Activated CD4-positive, alpha-beta T cell treated with anti-CD3 and anti-CD28 coated beads, Interleukin-2, amount 10 ng/mL, durations not matched to agents 7 days and 5 days (primary cell): ENCODE data around the gene CYP2F1. TPM values are rescaled to one million over a fixed set of nuclear protein-coding genes. Genes with fewer than 3 reads are reported as not detected.
A peak's percentile ranks its signal among the peaks of the same experiment; 100 is the strongest.

Experiments
- CTCF ChIA-PET: fragments of 350-600 bp; sonication (Branson Sonifier 250); formaldehyde crosslinking; loops from one replicate; lab custom pipeline; 2021; ENCODE audit warnings: antibody characterized with exemption; lab: Charles Lee
- POLR2A ChIA-PET: fragments of 350-600 bp; sonication (Branson Sonifier 250); formaldehyde crosslinking; loops from one replicate; lab custom pipeline; 2021; ENCODE audit warnings: antibody characterized with exemption; lab: Charles Lee
- DNase-seq: peaks from one replicate; pipeline ENCODE4 v3.0.0-alpha.2; 2020
- H3K27ac Mint-ChIP-seq: one replicate; pipeline ENCODE4 v1.8.0; 2021; ENCODE audit warnings: mild to moderate bottlenecking, moderate library complexity, mixed read lengths
- H3K27me3 Mint-ChIP-seq: one replicate; pipeline ENCODE4 v1.8.0; 2021; ENCODE audit warnings: mixed read lengths
- H3K36me3 Mint-ChIP-seq: one replicate; pipeline ENCODE4 v1.8.0; 2021; ENCODE audit warnings: low read depth, mixed read lengths
- H3K4me1 Mint-ChIP-seq: one replicate; pipeline ENCODE4 v1.8.0; 2021; ENCODE audit warnings: mixed read lengths
- H3K4me3 Mint-ChIP-seq: one replicate; pipeline ENCODE4 v1.8.0; 2021; ENCODE audit warnings: mild to moderate bottlenecking, moderate library complexity, mixed read lengths
- H3K9me3 Mint-ChIP-seq: one replicate; pipeline ENCODE4 v1.8.0; 2021; ENCODE audit warnings: mixed read lengths
- total RNA-seq, 2 experiments: library from RNA; stranded (reverse); gene quantifications; one replicate each; pipeline ENCODE4 v1.2.3, GENCODE V29; 2021

Gene CYP2F1
- total RNA-seq, 2 experiments from 2014 or later = not detected

DNA sequence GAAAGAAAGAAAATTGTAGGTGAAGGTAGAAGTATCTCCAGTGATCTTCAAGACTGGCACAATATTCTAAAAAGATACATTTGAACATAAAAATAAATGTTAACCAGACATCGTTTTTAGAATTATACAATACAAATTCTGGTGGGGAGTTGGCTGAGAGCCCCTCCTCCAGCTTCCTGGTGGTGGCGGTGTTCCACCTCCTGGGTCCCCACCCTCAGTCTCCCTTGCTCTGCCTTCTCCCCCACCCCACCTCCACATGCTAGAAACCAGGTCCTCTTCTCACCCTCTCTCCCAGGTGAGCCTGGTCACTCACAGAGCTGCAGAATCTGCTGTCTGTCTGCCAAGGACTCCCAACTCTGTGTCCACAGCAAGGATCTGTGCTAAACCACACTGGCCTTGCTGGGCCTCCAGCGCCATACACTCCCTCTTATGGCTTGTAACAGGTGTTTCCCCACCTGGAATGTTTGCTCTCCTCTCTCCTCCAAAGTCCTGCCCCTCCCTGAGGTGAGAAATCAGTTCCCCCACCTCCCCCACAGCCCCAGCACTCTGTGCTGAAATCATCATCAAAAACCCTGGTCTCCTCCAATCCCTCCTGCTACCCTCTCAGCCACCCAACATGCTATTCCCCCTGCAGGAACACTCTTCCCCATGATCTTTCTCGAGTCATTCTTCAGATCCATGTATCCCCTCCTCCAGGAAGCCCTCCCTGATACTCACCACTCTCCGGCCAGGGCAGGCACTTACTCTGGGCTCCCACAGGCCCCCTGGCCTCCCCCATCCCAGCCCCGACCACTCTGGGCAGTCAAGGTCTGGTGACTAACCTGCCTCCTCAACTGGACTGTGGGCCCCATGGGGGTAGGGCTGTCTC is 58.3 kb downstream of the CYP2F1 start:
- Mint-ChIP-seq H3K9me3 (no peaks in the 10 kb centered on the region), H3K27me3 (no peaks in the 10 kb centered on the region), H3K27ac (no peak overlapping the region), H3K4me1 (peaks cover 26% of the 10 kb centered on the region), H3K36me3 (peaks cover 2% of the 10 kb centered on the region), H3K4me3 (no peak overlapping the region)
- ChIA-PET CTCF (interaction anchor here (1.2 kb wide), 1 partner anchor 90 kb away, joined by 3 read pairs; no protein-coding TSS in a partner anchor), POLR2A (interaction anchor here (0.6 kb wide), 1 partner anchor 1056 kb away, joined by 6 read pairs; no protein-coding TSS in a partner anchor)
- DNase-seq = no peak

DNA sequence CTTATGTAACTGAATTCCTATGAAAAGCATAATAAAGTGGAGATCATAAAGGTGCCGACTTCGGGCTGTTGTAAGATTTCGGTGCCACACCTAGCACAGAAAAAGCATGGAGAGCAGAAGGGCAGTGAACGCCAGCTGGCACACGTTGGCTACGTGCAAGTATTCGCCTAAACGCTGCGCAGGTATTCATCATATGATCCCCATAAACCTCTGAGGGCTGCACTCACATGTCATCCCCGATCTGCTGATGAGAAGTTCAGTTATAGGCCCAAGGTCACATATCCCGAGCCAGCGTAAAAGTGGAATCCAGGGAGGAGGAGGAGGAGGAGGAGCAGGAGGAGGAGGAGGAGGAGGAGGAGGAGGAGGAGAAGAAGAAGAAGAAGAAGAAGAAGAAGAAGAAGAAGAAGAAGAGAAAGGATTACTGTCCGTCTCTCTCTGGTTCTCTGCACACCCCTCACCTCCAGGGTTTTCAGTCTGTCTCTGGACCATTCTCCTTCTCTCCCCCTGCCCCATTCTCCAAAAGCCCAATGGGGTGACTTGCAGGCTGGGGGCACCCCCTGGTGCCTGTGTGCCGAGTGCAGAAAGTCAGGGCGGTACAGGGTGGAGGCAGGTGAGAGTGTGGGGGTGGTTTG is 60.2 kb downstream of the CYP2F1 start:
- POLR2A ChIA-PET = no interaction called here
- CTCF ChIA-PET = interaction anchor here (0.7 kb wide), 1 partner anchor 455 kb away, joined by 3 read pairs; no protein-coding TSS in a partner anchor
- H3K27ac Mint-ChIP-seq = peak overlapping the region; percentile 55
- H3K9me3 Mint-ChIP-seq = no peaks in the 10 kb centered on the region
- no peaks in the 10 kb centered on the region for H3K27me3 Mint-ChIP-seq
- no peak overlapping the region for H3K4me3 Mint-ChIP-seq
- peaks cover 24% of the 10 kb centered on the region for H3K4me1 Mint-ChIP-seq
- H3K36me3 Mint-ChIP-seq = peaks cover 2% of the 10 kb centered on the region
- no peak for DNase-seq

DNA sequence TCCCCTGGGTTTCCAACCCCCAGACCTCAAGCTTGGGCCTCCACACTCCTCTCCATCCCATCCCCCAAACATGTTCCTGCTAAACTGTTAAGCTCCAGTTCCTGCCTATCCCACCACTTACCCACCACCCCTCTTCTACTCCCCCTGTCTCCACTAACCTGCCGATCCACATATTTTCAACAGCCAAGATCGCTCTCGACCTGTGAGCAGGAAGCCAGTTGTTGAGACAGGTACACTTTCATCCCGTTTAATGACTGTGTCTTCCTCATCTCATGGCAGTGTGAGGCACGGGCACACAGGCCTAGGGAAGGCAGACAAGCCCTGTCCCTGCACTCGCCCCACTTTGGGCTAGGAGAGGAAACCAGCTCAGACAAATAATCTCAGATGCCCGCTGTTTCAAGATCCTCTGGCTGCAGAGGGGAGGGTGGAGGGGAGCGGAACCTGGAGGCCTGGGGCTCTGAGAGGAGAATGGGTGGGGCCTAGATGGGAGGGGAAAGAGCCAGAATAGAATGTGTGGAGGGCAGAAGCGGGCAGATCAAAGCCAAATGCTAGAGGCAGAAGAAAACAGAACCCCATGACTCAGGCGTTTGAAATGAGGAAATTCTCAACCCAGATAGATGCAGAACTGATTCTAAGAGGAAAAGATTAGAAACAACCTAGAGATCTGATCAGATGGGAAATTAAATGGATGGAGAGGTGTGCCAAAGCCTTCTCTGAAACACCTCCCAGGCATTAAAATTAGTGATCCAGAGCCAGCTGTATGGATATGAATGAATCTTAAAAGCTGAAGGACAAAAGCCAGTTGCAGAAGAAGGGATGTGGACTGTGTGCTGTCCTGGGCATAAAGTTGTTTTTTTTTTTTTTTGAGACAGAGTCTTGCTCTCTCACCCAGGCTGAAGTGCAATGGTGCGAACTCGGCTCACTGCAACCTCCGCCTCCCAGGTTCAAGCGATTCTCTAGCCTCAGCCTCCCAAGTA is 61.9 kb downstream of the CYP2F1 start:
- peak; percentile 74 for DNase-seq
- no peaks in the 10 kb centered on the region for H3K27me3 Mint-ChIP-seq
- peaks cover 2% of the 10 kb centered on the region for H3K36me3 Mint-ChIP-seq
- CTCF ChIA-PET = interaction anchor here (0.9 to 1.2 kb wide), 2 partner anchors 17 to 88 kb away, joined by 3 read pairs; partner anchors contain the start of genes CYP2S1 and HNRNPUL1
- H3K4me1 Mint-ChIP-seq = peaks cover 24% of the 10 kb centered on the region
- peak overlapping the region; percentile 60 for H3K4me3 Mint-ChIP-seq
- POLR2A ChIA-PET = no interaction called here
- no peaks in the 10 kb centered on the region for H3K9me3 Mint-ChIP-seq
- peak overlapping the region; percentile 84 for H3K27ac Mint-ChIP-seq

Other genes with a start within 250 kb of the CYP2F1 start
- gene CYP2A7, start 232.2 kb upstream of the CYP2F1 start, total RNA-seq = not detected
- gene CYP2B6, start 123.2 kb upstream of the CYP2F1 start, total RNA-seq = not detected
- not detected for gene CYP2A13, start 26.0 kb upstream of the CYP2F1 start, total RNA-seq
- under 1 TPM; 0.17 to 0.27 TPM for gene CYP2S1, start 78.8 kb downstream of the CYP2F1 start, total RNA-seq
- under 1 TPM; 0.06 to 0.20 TPM for gene AXL, start 104.8 kb downstream of the CYP2F1 start, total RNA-seq
- 100 to 1,000 TPM; 333 to 348 TPM for gene HNRNPUL1, start 149.9 kb downstream of the CYP2F1 start, total RNA-seq
- 10 to 100 TPM; 50.4 to 51.7 TPM for gene CCDC97, start 195.7 kb downstream of the CYP2F1 start, total RNA-seq
- 100 to 1,000 TPM; 194 TPM for gene TGFB1, start 239.5 kb downstream of the CYP2F1 start, total RNA-seq
- gene B9D2, start 249.7 kb downstream of the CYP2F1 start, total RNA-seq = 10 to 100 TPM; 11.6 to 11.7 TPM